ENCODE results near the gene VANGL2. TPM values are rescaled to one million over a fixed set of nuclear protein-coding genes. Genes with fewer than 3 reads are reported as not detected.

The VANGL2 gene
- total RNA-seq, 1 donor from 2014 or later: 17.7 TPM

DNA sequence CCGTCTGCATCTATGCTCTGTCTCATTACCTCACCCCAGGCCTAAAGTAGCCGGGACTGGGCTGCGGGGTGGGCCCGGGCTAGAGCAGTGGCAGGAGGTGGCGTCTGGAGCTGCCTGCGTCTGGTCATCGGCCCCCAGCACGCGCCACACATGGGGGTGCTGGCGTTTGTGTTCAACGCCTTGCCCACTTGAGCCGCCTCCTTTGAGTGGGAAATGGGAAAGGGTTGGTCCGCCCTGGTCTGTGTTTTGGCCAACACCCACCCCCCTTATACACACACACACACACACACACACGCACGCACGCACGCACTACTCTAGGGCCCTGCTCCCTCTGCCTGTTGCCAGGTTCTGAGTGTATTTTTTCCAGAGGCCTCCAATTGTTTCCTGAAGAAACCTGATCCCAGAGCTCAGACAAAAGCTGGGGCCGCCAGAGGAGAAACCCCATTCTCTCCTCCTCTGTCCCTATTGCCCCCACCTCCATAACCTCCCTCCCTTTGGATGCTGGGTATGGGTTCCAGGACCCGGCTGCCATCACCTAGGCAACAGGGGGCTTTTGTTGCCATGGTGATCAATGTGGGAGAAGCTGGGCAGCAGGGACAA is 10.1 kb downstream of the VANGL2 start:
- peaks cover 10% of the 10 kb centered on the region for H3K4me1 Mint-ChIP-seq (ENCODE audit: unreplicated experiment)
- no peak for DNase-seq (ENCODE audit: extremely low spot score, unreplicated experiment)

DNA sequence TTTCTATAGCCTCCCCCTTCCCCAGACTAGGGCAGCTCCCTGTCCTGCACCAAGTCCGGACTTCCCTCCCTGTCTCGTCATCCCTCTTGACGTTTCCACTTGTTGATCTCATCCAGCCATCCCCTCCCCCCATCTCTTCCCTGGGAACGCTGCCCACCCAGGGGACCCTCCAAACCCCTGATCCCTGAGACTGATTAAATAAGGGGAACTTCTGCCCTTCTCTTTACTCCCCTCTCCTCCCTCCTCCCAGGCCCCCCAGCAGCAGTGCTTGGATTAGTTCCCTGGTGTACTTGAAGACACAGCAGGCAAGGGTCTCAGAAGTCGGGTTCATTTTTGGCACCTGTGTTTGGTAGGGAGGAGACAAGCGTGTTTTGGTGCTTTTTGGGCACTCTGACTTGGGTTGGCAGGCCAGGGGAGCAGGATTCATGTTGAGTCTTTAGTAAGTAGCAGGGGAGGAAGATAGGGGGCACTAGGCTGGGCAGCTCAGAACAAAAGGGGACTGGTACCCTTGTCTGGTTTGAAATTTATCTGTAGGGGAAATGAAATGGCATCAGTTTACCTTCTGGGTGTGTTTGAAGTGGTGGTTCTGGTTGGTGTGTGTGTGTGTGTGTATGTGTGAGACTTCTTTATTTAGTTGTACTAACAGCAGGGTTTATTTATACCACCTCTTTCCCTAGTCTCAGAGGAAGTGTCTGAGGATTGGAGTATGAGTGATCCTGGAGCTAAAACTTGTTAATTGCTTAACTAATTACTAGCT is 11.1 kb downstream of the VANGL2 start:
- Mint-ChIP-seq H3K36me3 (ENCODE audit: unreplicated experiment) (peaks cover under 1% of the 10 kb centered on the region), H3K27me3 (ENCODE audit: unreplicated experiment) (no peaks in the 10 kb centered on the region), H3K4me3 (ENCODE audit: unreplicated experiment) (no peak overlapping the region), H3K4me1 (ENCODE audit: unreplicated experiment) (peaks cover 10% of the 10 kb centered on the region), H3K9me3 (ENCODE audit: unreplicated experiment) (no peaks in the 10 kb centered on the region), H3K27ac (ENCODE audit: unreplicated experiment) (no peak overlapping the region)
- TF ChIP-seq, protein P1, sequence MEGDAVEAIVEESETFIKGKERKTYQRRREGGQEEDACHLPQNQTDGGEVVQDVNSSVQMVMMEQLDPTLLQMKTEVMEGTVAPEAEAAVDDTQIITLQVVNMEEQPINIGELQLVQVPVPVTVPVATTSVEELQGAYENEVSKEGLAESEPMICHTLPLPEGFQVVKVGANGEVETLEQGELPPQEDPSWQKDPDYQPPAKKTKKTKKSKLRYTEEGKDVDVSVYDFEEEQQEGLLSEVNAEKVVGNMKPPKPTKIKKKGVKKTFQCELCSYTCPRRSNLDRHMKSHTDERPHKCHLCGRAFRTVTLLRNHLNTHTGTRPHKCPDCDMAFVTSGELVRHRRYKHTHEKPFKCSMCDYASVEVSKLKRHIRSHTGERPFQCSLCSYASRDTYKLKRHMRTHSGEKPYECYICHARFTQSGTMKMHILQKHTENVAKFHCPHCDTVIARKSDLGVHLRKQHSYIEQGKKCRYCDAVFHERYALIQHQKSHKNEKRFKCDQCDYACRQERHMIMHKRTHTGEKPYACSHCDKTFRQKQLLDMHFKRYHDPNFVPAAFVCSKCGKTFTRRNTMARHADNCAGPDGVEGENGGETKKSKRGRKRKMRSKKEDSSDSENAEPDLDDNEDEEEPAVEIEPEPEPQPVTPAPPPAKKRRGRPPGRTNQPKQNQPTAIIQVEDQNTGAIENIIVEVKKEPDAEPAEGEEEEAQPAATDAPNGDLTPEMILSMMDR (IDR thresholded peaks at IDR 0.05): no peak
- DNase-seq (ENCODE audit: extremely low spot score, unreplicated experiment): no peak

More for the DNA sequence above, 10.1 kb downstream of the VANGL2 start:
- peaks cover 1% of the 10 kb centered on the region for H3K36me3 Mint-ChIP-seq (ENCODE audit: unreplicated experiment)
- H3K4me3 Mint-ChIP-seq (ENCODE audit: unreplicated experiment): no peak overlapping the region
- no peak overlapping the region for H3K27ac Mint-ChIP-seq (ENCODE audit: unreplicated experiment)
- H3K9me3 Mint-ChIP-seq (ENCODE audit: unreplicated experiment): no peaks in the 10 kb centered on the region
- no peaks in the 10 kb centered on the region for H3K27me3 Mint-ChIP-seq (ENCODE audit: unreplicated experiment)
- TF ChIP-seq, protein P1 (IDR thresholded peaks at IDR 0.05): no peak

DNA sequence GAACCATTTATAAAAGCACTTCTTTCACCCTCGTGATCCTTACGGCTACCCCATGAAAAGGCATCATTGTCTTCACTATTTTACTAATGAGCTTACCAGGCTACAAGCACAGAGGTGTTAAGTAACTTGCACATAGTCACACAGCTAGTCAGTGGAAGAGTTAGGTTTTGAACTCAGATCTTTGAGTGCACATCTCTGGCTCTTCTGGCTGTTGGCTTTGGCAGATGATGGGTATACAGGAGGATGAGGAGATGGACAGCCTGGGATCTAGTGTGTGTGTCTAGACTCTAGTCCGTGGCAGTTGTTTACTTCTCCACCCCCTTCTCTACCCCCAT is 11.6 kb downstream of the VANGL2 start:
- no peak for DNase-seq (ENCODE audit: extremely low spot score, unreplicated experiment)
- Mint-ChIP-seq H3K36me3 (ENCODE audit: unreplicated experiment) (peaks cover 2% of the 10 kb centered on the region), H3K27ac (ENCODE audit: unreplicated experiment) (no peak overlapping the region), H3K9me3 (ENCODE audit: unreplicated experiment) (no peaks in the 10 kb centered on the region), H3K4me3 (ENCODE audit: unreplicated experiment) (no peak overlapping the region), H3K27me3 (ENCODE audit: unreplicated experiment) (no peaks in the 10 kb centered on the region), H3K4me1 (ENCODE audit: unreplicated experiment) (peaks cover 10% of the 10 kb centered on the region)
- TF ChIP-seq, protein P1 (IDR thresholded peaks at IDR 0.05): no peak

DNA sequence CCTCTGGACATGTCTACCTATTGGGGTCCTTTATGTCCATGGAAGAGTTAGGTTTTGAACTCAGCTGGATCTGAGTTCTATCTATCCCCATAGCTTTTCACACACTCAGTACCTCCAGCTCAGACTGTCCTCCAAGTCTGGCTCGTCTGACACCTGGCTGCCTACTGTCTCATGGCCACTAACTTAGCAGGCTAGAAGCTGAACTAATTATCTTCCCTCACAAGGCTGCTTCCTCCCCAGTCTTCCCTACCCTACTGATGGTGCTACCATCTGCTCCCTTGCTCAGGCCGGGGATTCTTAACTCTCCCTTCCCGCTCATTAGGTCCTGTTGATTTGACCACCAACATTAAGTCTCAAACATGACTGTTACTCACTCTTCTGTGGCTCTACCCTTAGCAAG is 13.4 kb downstream of the VANGL2 start:
- Mint-ChIP-seq H3K27ac (ENCODE audit: unreplicated experiment) (no peak overlapping the region), H3K36me3 (ENCODE audit: unreplicated experiment) (peaks cover 4% of the 10 kb centered on the region), H3K9me3 (ENCODE audit: unreplicated experiment) (no peaks in the 10 kb centered on the region), H3K4me1 (ENCODE audit: unreplicated experiment) (peaks cover 8% of the 10 kb centered on the region), H3K4me3 (ENCODE audit: unreplicated experiment) (no peak overlapping the region), H3K27me3 (ENCODE audit: unreplicated experiment) (no peaks in the 10 kb centered on the region)
- no peak for DNase-seq (ENCODE audit: extremely low spot score, unreplicated experiment)
- TF ChIP-seq, protein P1 (IDR thresholded peaks at IDR 0.05): no peak

DNA sequence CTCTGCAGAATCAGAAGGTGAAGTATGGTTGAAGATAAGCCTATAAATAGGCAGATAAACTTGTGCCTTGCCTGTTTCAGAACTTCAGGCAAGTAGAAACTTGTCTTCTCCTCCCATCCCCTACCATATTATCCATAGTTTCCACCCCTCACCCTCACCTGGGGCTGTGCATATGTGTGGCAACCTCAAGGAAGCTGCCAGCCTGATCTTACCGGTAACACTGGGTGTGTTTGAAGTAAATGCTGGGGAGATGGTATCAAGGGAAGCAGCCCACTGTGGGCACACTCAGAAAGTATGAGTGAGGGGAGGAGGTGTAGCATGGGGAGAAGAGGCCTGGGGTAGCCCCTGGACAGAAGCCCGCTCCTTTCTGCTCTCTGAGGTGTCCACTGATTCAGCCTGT is 14.5 kb downstream of the VANGL2 start:
- no peak for DNase-seq (ENCODE audit: extremely low spot score, unreplicated experiment)
- TF ChIP-seq, protein P1 (IDR thresholded peaks at IDR 0.05): no peak
- no peak overlapping the region for H3K4me3 Mint-ChIP-seq (ENCODE audit: unreplicated experiment)
- no peaks in the 10 kb centered on the region for H3K9me3 Mint-ChIP-seq (ENCODE audit: unreplicated experiment)
- peaks cover 4% of the 10 kb centered on the region for H3K36me3 Mint-ChIP-seq (ENCODE audit: unreplicated experiment)
- H3K27me3 Mint-ChIP-seq (ENCODE audit: unreplicated experiment): no peaks in the 10 kb centered on the region
- no peak overlapping the region for H3K27ac Mint-ChIP-seq (ENCODE audit: unreplicated experiment)
- H3K4me1 Mint-ChIP-seq (ENCODE audit: unreplicated experiment): peaks cover 8% of the 10 kb centered on the region

Measured in osteocyte (in vitro differentiated cells).